ENCODE results near the gene SMURF1. TPM values are rescaled to one million over a fixed set of nuclear protein-coding genes. Genes with fewer than 3 reads are reported as not detected.

Gene SMURF1
- total RNA-seq, 2 experiments from 2014 or later, result 12.9 to 13.9 TPM

DNA sequence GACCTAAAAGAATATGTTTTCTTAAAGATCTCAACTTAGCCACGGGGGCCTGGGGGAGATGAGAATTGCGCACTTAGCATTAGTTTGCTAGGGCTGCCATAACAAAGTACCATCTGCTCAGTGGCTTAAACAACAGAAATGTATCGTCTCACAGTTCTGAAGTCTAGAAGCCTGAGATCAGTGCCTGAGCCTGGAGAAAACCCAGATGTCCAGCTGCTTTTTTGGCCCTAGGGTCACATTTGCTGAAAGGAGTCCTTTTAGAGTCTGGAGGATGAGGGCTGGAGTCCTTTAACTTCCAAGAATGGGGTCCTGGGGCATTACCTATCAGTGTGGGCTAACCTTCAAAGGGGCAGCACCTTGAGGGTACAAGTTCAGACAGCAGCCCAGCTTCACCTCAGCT lies 48.2 kb downstream of the SMURF1 start:
- DNase-seq, result no peak
- Mint-ChIP-seq H3K9me3 (ENCODE audit: low read depth) (peaks cover 8% of the 10 kb centered on the region), H3K4me1 (no peaks in the 10 kb centered on the region), H3K27ac (no peak overlapping the region), H3K27me3 (no peaks in the 10 kb centered on the region), H3K36me3 (peaks cover 28% of the 10 kb centered on the region), H3K4me3 (no peak overlapping the region)
- ATAC-seq, result no peak
- CTCF ChIA-PET, result interaction anchor here (0.8 to 0.9 kb wide), 2 partner anchors 9 to 269 kb away, joined by 3 read pairs; no protein-coding TSS in a partner anchor

DNA sequence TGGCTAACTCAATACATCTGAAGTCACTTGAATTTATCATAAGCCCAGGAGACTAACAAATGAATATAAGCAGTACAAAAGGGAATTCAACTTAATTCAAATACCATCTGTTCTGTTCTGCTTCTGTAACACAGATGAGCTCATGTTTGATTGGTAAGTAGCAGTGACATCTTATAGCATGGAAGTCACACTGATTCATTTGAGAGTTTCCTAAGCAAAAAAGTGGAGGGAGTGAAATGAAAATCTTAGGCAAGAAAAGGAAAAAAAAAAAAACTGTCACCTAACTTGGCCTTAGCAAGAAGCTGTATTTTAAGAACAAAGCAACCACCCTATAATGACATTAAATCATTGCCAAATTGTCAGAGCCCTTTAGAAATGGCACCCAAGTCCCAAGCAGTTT lies 49.5 kb downstream of the SMURF1 start:
- CTCF ChIA-PET, result no interaction called here
- Mint-ChIP-seq H3K4me1 (no peaks in the 10 kb centered on the region), H3K36me3 (peaks cover 21% of the 10 kb centered on the region), H3K27ac (no peak overlapping the region), H3K4me3 (no peak overlapping the region), H3K9me3 (ENCODE audit: low read depth) (peaks cover 5% of the 10 kb centered on the region), H3K27me3 (no peaks in the 10 kb centered on the region)
- ATAC-seq (no peak), DNase-seq (no peak)

DNA sequence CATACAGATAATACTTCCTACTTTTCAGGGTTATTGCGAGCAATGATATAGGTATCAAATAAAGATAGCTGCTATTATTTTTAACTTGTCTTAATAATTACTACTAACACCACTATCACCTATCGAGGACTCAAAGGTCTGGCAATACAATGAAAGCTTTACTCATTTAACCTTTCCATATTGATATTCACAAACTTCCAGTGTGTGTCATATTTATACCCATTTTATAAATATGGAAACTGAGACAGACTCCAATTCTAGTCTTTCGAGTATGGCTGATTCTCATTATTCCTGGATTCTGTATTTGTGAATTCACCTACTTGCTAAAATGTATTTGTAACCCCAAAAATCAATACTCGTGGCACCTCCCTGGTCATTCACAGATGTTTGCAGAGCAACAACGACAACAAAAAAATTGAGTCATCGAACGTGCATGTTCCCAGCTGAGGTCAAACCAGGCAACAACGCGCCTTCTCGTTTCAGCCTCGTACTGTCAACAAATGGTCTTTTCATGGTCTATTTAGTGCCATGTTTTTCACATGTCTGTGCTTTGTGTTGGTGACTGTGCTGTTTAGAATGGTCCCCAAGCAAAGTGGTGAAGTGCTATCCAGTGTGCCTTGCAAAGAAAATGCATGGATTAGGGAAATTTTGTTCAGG lies 51.7 kb downstream of the SMURF1 start:
- no peaks in the 10 kb centered on the region for H3K27me3 Mint-ChIP-seq
- CTCF ChIA-PET, result interaction anchor here (0.6 kb wide), 1 partner anchor 93 kb away, joined by 3 read pairs; no protein-coding TSS in a partner anchor
- peaks cover 16% of the 10 kb centered on the region for H3K36me3 Mint-ChIP-seq
- DNase-seq (no peak), ATAC-seq (no peak)
- no peak overlapping the region for H3K4me3 Mint-ChIP-seq
- H3K9me3 Mint-ChIP-seq (ENCODE audit: low read depth), result peaks cover 2% of the 10 kb centered on the region
- no peak overlapping the region for H3K27ac Mint-ChIP-seq
- H3K4me1 Mint-ChIP-seq, result no peaks in the 10 kb centered on the region

- Mint-ChIP-seq H3K36me3 (peaks cover 12% of the 10 kb centered on the region), H3K4me1 (no peaks in the 10 kb centered on the region), H3K27ac (no peak overlapping the region), H3K27me3 (no peaks in the 10 kb centered on the region), H3K4me3 (no peak overlapping the region), H3K9me3 (ENCODE audit: low read depth) (no peaks in the 10 kb centered on the region)
- ATAC-seq (no peak), DNase-seq (no peak)
- CTCF ChIA-PET, result no interaction called here
Observed at GRCh38 chr7:99090771-99091542, 53.0 kb downstream of the SMURF1 start.

DNA sequence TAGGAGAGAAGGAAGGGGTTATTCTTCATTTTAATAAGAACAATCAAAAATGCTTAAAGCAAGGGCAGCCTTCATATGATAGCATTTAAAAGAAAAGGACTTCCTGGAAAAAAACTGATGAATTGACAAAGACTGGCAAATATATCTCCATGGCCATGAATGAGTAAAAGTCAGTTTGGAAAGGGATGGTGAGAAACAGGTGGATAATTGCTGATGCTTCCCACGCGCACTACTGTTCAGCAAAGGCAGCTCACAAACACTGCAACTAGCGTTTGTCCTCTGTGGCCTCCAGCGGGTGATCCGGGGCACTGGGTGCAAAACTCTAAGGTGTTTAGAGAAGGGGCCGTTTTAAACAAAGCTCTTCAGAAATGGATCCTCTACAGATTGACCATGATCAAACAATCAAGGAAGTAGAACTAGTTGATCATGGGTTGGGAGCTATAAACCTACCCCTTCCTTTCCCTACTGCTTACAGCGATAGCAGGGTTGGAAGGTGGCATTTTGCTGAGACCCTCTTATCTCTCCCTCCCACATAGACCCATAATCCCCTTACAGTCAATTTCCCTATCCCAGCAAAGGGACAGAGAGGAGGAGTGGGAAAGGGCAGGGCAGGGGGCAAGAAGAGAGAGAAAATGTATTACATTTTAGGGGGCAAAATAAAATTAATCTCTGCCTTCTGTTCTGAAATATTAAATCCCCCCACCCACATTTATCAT lies 53.8 kb downstream of the SMURF1 start:
- H3K27me3 Mint-ChIP-seq, result no peaks in the 10 kb centered on the region
- CTCF ChIA-PET, result no interaction called here
- H3K4me3 Mint-ChIP-seq, result no peak overlapping the region
- DNase-seq, result no peak
- no peaks in the 10 kb centered on the region for H3K4me1 Mint-ChIP-seq
- H3K9me3 Mint-ChIP-seq (ENCODE audit: low read depth), result no peaks in the 10 kb centered on the region
- no peak overlapping the region for H3K27ac Mint-ChIP-seq
- peaks cover 14% of the 10 kb centered on the region for H3K36me3 Mint-ChIP-seq
- no peak for ATAC-seq

GRCh38 chr7:99086944-99087343 lies 57.0 kb downstream of the SMURF1 start:
- ATAC-seq (no peak), DNase-seq (no peak)
- Mint-ChIP-seq H3K27me3 (no peaks in the 10 kb centered on the region), H3K36me3 (peaks cover 14% of the 10 kb centered on the region), H3K4me1 (no peaks in the 10 kb centered on the region), H3K4me3 (no peak overlapping the region), H3K27ac (no peak overlapping the region), H3K9me3 (ENCODE audit: low read depth) (no peaks in the 10 kb centered on the region)
- CTCF ChIA-PET, result interaction anchor here (0.8 kb wide), 1 partner anchor 9 kb away, joined by 3 read pairs; no protein-coding TSS in a partner anchor

DNA sequence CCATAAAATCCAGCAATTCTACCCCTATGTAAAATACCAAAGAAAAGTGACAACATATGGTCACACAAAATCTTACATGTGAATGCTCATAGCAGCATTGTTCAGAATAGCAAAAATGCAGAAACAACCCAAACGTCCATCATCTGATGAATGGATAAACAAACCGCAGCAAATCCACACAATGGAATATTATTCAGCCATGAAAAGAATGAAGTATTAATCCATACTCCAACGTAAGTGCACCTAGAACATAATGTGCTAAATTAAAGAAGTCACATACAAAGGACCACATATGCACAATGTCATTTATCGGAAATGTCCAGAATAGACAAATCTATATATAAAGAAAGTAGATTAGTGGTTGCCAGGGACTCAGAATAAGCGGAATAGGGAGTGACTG lies 57.4 kb downstream of the SMURF1 start:
- Mint-ChIP-seq H3K4me1 (no peaks in the 10 kb centered on the region), H3K27ac (no peak overlapping the region), H3K4me3 (no peak overlapping the region), H3K9me3 (ENCODE audit: low read depth) (no peaks in the 10 kb centered on the region), H3K27me3 (no peaks in the 10 kb centered on the region), H3K36me3 (peaks cover 14% of the 10 kb centered on the region)
- CTCF ChIA-PET, result interaction anchor here (0.8 kb wide), 1 partner anchor 9 kb away, joined by 3 read pairs; no protein-coding TSS in a partner anchor
- DNase-seq (no peak), ATAC-seq (no peak)

GRCh38 chr7:99083733-99084132 lies 60.2 kb downstream of the SMURF1 start:
- no peak for ATAC-seq
- DNase-seq, result no peak

GRCh38 chr7:99083068-99083651 lies 60.7 kb downstream of the SMURF1 start:
- Mint-ChIP-seq H3K4me1 (peaks cover 6% of the 10 kb centered on the region), H3K4me3 (no peak overlapping the region), H3K27me3 (no peaks in the 10 kb centered on the region), H3K9me3 (ENCODE audit: low read depth) (no peaks in the 10 kb centered on the region), H3K27ac (no peak overlapping the region), H3K36me3 (peaks cover 10% of the 10 kb centered on the region)
- CTCF ChIA-PET, result no interaction called here
- ATAC-seq (no peak), DNase-seq (no peak)

More at GRCh38 chr7:99083733-99084132, 60.2 kb downstream of the SMURF1 start:
- Mint-ChIP-seq H3K27ac (no peak overlapping the region), H3K4me3 (no peak overlapping the region), H3K4me1 (peaks cover 6% of the 10 kb centered on the region), H3K9me3 (ENCODE audit: low read depth) (no peaks in the 10 kb centered on the region), H3K27me3 (no peaks in the 10 kb centered on the region), H3K36me3 (peaks cover 14% of the 10 kb centered on the region)
- CTCF ChIA-PET, result no interaction called here

- H3K27ac Mint-ChIP-seq, result no peak overlapping the region
- no peaks in the 10 kb centered on the region for H3K9me3 Mint-ChIP-seq (ENCODE audit: low read depth)
- no peak for DNase-seq
- H3K27me3 Mint-ChIP-seq, result no peaks in the 10 kb centered on the region
- ATAC-seq, result no peak
- peaks cover 3% of the 10 kb centered on the region for H3K36me3 Mint-ChIP-seq
- H3K4me1 Mint-ChIP-seq, result peaks cover 12% of the 10 kb centered on the region
- CTCF ChIA-PET, result no interaction called here
- no peak overlapping the region for H3K4me3 Mint-ChIP-seq
Observed at GRCh38 chr7:99080679-99081078, 63.2 kb downstream of the SMURF1 start.

DNA sequence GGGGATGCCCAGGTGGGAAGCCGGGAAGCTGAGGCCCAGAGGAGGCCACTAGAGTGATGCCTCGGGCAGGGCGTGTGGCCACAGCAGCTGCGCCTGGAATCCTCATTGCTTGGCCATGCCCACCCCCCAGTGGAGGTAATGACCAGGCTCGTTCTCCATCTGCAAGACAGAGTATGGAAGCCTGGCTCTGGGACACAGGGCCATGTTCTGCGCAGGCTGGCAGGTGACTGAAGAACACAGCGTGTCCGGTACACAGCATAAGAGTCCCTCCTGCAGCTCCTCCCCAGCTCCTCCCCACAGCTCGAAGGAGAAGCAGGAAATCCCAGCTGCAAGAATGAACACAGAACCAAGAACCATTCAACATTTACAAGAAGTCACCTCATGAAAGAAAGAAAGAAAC lies 64.8 kb downstream of the SMURF1 start:
- H3K4me3 Mint-ChIP-seq, result no peak overlapping the region
- H3K27me3 Mint-ChIP-seq, result no peaks in the 10 kb centered on the region
- H3K27ac Mint-ChIP-seq, result no peak overlapping the region
- peaks cover 12% of the 10 kb centered on the region for H3K4me1 Mint-ChIP-seq
- ATAC-seq (no peak), DNase-seq (no peak)
- CTCF ChIA-PET, result no interaction called here
- H3K36me3 Mint-ChIP-seq, result peaks cover 1% of the 10 kb centered on the region
- no peaks in the 10 kb centered on the region for H3K9me3 Mint-ChIP-seq (ENCODE audit: low read depth)

DNA sequence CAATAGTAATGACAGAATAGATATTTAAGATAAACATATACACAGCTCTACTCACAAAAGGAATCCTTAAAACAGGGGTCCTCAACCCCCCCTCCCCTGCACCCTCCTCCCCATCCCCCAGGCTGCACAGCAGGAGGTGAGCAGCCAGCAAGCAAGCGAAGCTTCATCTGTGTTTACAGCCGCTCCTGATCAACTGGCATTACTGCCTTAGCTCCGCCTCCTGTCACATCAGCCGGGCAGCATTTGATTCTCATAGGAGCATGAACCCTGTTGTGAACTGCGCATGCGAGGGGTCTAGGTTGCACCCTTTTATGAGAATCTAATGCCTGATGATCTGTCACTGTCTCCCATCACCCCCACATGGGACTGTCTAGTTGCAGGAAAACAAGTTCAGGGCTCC lies 65.5 kb downstream of the SMURF1 start:
- H3K4me3 Mint-ChIP-seq, result no peak overlapping the region
- H3K27ac Mint-ChIP-seq, result no peak overlapping the region
- DNase-seq (no peak), ATAC-seq (no peak)
- CTCF ChIA-PET, result no interaction called here
- no peaks in the 10 kb centered on the region for H3K9me3 Mint-ChIP-seq (ENCODE audit: low read depth)
- peaks cover 12% of the 10 kb centered on the region for H3K4me1 Mint-ChIP-seq
- peaks cover 1% of the 10 kb centered on the region for H3K36me3 Mint-ChIP-seq
- H3K27me3 Mint-ChIP-seq, result no peaks in the 10 kb centered on the region

DNA sequence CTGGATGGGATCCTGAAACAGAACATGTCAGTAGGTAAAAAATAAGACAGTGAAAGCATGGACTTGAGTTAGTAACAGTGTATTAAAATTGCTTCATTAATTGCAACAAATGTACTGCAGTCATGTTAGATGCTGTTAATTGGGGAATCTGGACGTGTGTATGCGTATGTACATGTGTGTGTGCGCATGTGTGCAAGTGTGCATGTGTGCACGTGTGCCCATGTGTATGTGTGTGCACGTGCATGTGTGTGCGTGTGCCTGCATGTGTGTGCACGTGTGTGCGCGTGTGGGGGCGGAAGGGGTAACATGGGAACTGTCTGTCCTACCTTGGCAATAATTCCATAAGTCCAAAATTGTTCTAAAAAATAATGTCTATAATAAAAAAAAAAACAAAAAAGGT lies 67.3 kb downstream of the SMURF1 start:
- Mint-ChIP-seq H3K9me3 (ENCODE audit: low read depth) (no peaks in the 10 kb centered on the region), H3K27ac (no peak overlapping the region), H3K4me3 (no peak overlapping the region), H3K27me3 (no peaks in the 10 kb centered on the region), H3K4me1 (peaks cover 12% of the 10 kb centered on the region), H3K36me3 (peaks cover 1% of the 10 kb centered on the region)
- CTCF ChIA-PET, result no interaction called here
- DNase-seq (no peak), ATAC-seq (no peak)

All from activated CD8-positive, alpha-beta memory T cell treated with anti-CD3 and anti-CD28 coated beads, Interleukin-2, amount 10 ng/mL, durations not matched to agents 7 days and 5 days (primary cell).